HG03103 (cell line): ENCODE data around the gene DPH2.

Experiments used
- ATAC-seq: cut with Tn5 transposase; IDR thresholded peaks from one replicate; pipeline ENCODE4 v1.9.1; 2021; ENCODE audit warnings: low read depth; ENCODE audit not compliant: unreplicated experiment

The DPH2 gene

DNA sequence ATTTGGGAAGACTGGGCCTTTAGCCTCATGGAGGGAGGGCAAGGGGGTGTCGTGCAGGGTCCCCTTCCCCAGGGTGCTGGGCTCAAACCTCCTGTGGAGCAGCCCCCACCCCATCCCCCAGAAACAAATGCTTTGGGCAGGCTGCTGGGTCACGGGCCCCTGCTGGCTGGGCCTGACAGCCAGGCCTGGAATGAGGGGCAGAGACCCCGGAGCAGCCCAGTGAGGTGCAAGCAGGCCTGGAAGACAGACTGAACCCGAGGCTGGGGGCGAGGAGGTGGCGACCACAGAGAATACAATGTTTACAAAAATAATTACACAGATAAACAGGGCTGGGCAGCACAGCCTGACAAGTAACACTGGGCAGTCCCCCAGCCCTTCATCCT lies 26.9 kb downstream of the DPH2 start:
- ATAC-seq = no peak

GRCh38 chr1:43997295-43997999 lies 27.6 kb downstream of the DPH2 start:
- no peak for ATAC-seq

GRCh38 chr1:43998000-43998378 lies 28.2 kb downstream of the DPH2 start:
- ATAC-seq = no peak

DNA sequence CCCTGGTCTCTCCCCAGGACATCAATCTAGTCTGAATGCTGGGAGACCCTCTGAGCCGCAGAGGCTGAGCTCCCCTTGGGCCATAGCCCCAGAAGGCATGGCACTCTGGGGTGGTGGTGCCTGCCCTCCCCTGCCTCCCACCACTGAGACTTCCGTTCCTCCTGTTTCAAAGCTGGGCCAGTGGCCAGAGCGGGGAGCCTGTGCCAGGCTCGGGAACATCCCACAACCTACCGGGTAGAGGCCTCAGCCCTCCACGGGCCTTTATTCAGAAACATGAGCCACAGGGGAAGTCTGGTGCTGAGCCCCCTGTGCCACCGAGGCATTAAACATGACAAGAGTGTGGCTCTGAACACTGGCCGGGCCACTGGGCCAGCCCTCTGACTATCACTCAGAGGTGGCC lies 29.6 kb downstream of the DPH2 start:
- no peak for ATAC-seq

- ATAC-seq = no peak
Measured at GRCh38 chr1:44000122-44000665, 30.4 kb downstream of the DPH2 start.

DNA sequence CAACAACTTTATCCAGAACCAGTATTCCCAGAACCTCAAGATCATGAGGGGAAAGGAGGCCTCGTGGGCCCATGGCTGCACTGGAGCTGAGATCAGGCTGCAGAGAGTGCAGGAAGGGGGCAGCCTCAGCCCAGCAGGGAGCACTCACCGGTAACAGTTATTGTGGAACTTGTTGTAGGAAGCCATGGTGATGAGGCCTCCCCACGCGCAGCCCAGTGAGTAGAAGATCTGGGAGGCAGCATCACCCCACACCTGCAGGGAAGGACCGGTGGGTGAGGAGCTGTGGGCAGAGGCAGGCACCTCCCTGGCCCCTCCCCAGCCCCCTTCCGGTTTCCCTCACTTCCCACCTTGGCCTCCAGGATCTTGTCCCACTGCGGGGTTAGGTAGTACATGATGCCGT lies 32.4 kb downstream of the DPH2 start:
- no peak for ATAC-seq

DNA sequence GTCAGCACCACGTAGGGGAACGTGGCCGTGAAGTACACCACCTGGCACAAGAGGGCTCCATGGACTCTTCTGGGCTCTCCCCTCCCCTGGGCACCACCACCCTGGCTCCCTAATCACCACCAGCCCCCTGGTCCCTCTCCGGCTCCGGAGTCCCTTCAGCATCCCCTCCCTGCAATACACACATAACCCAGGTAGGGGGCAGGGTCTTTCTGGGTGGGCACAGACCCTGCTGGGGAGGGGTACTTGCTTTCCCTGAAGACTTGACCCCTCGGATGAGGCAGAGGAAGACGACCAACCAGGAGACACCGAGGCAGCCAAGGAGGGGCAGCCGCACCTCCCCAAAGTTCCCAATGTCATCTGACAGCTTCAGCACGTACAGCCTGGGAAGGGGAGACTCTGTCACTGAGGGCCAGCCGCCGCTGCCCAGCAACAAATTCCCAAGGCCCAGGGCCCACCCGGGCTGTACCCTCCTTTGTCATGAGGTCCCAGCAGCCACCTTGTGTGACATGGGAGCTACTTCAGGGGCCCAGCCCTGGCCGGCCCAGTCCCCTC lies 32.9 kb downstream of the DPH2 start:
- no peak for ATAC-seq

DNA sequence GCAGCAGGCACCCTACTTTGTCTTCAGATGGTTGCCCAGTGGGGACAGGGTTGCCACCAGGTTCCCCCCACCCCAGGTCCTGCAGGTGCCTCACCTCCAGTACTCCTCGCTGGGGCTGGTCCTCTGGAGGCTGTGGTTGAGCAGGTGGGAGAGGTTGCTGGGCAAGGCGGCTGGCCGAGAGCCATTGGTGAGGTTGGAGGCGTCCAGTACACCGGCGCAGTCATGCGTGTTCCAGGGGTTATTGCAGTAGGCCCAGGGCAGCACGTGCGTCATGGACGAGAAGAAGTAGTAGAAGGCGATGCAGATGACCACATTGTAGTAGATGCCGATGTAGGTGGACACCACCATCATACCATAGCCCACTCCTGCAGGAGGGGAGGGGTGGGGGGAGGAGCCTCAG lies 38.4 kb downstream of the DPH2 start:
- no peak for ATAC-seq

- ATAC-seq = no peak
Measured at GRCh38 chr1:44010935-44011471, 41.2 kb downstream of the DPH2 start.

DNA sequence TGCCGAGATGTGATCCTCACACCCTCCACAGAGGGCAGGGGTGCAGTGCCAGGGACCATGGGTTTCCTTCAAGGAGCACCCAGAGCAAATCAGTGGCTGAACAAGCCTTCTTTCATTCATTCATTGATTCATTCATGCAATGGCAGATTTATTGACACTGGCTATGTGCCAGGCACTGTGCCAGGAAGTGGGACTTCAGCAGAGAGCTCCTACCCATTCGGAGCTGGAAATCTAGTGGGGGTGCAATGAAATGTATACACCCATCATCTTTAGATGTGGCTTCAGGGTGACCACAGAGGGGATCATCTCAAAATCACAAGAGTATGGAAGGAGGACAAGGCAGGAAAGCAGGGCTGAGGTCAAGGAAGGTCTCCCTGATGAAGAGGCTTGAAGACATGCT lies 42.6 kb downstream of the DPH2 start:
- ATAC-seq = no peak

GRCh38 chr1:44012941-44013609 lies 43.3 kb downstream of the DPH2 start:
- ATAC-seq = no peak

GRCh38 chr1:44013949-44014348 lies 44.1 kb downstream of the DPH2 start:
- ATAC-seq = no peak

DNA sequence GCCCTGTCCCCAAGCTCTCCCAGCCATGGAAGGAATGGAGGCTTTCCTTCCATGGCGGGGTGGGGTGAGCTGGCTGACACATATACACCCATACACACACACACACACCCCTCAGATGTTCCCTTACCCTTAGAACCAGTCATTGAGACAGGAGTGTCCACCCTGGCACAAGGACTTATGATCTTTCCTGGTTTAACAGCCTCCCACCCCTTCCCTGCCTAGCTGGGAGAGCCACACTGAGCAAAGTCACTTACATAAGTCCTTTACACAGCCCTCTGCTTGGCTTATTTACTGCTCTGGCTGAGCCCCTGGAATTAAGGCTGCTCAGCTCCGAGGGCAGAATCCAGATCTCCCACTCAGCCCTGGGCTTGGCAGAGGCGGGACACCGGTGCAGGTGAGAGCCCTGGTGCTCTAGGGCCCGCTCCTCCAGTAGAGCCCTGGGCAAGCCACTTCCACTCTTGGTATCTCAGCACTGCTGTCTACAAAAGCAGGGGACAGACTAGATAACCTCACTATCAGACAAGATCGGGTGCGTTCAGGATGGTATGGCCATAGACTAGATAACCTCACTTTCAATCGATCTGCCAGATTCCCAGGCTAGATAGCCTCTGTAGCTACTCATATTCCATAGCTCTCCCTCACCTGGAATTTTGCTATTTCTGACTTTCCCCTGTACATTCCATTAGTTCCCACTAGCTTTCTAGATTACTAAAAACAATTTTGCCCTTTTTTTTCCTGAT lies 44.7 kb downstream of the DPH2 start:
- no peak for ATAC-seq

- ATAC-seq = no peak
Measured at GRCh38 chr1:44015206-44015605, 45.4 kb downstream of the DPH2 start.

- no peak for ATAC-seq
Measured at GRCh38 chr1:44016041-44016889, 46.5 kb downstream of the DPH2 start.

GRCh38 chr1:44016890-44017400 lies 47.1 kb downstream of the DPH2 start:
- ATAC-seq = no peak

- no peak for ATAC-seq
Measured at GRCh38 chr1:44019466-44019948, 49.7 kb downstream of the DPH2 start.

GRCh38 chr1:44020464-44020863 lies 50.7 kb downstream of the DPH2 start:
- no peak for ATAC-seq

- no peak for ATAC-seq
Measured at GRCh38 chr1:44021156-44021555, 51.3 kb downstream of the DPH2 start.
